Activated T-helper 1 cell treated with anti-CD3 and anti-CD28 coated beads, Interleukin-12 subunit alpha, Interleukin-12 subunit beta, Interleukin-2, Interleukin-4 antibody, amounts not matched to agents 30 ng/mL and 10 ng/mL and 1 ng/mL, durations not matched to agents 14 hours and 24 hours and 36 hours (primary cell): Measurements from ENCODE around the gene TMEM123. TPM values are rescaled to one million over a fixed set of nuclear protein-coding genes. Genes with fewer than 3 reads are reported as not detected.

Experiments used
- DNase-seq: peaks from one replicate; pipeline ENCODE4 v3.0.0; 2021; ENCODE audit warnings: low spot score
- H3K27ac Mint-ChIP-seq: one replicate; pipeline ENCODE4 v1.8.0; 2021; ENCODE audit warnings: mild to moderate bottlenecking, mixed read lengths
- H3K27me3 Mint-ChIP-seq: one replicate; pipeline ENCODE4 v1.8.0; 2022; ENCODE audit warnings: mild to moderate bottlenecking, moderate library complexity, mixed read lengths; ENCODE audit not compliant: insufficient read depth
- H3K36me3 Mint-ChIP-seq: one replicate; pipeline ENCODE4 v1.8.0; 2021; ENCODE audit warnings: low read depth, mixed read lengths
- H3K4me1 Mint-ChIP-seq: one replicate; pipeline ENCODE4 v1.8.0; 2021; ENCODE audit warnings: low read depth, mixed read lengths
- H3K4me3 Mint-ChIP-seq: one replicate; pipeline ENCODE4 v1.8.0; 2021; ENCODE audit warnings: mild to moderate bottlenecking, moderate library complexity, mixed read lengths
- H3K9me3 Mint-ChIP-seq: one replicate; pipeline ENCODE4 v1.8.0; 2021; ENCODE audit warnings: mixed read lengths
- intact Hi-C: fragments of 100-400 bp; cut with micrococcal nuclease; formaldehyde crosslinking; loops from one replicate; pipeline ENCODE4 v1.15.1; 2024
- total RNA-seq: library from RNA; stranded (reverse); gene quantifications from 2 replicates; pipeline ENCODE4 v1.2.3, GENCODE V29; 2022

TMEM123 gene
- total RNA-seq, 1 donor from 2014 or later, result 231 TPM

GRCh38 chr11:102486584-102486983, 34.0 kb upstream of the TMEM123 start:
- H3K4me1 Mint-ChIP-seq, result peaks cover 34% of the 10 kb centered on the region
- no peaks in the 10 kb centered on the region for H3K9me3 Mint-ChIP-seq
- no peak overlapping the region for H3K4me3 Mint-ChIP-seq
- H3K27me3 Mint-ChIP-seq, result peaks cover 2% of the 10 kb centered on the region
- no peak for DNase-seq
- H3K36me3 Mint-ChIP-seq, result no peaks in the 10 kb centered on the region
- H3K27ac Mint-ChIP-seq, result no peak overlapping the region
- intact Hi-C loops, result no loop called here

DNA sequence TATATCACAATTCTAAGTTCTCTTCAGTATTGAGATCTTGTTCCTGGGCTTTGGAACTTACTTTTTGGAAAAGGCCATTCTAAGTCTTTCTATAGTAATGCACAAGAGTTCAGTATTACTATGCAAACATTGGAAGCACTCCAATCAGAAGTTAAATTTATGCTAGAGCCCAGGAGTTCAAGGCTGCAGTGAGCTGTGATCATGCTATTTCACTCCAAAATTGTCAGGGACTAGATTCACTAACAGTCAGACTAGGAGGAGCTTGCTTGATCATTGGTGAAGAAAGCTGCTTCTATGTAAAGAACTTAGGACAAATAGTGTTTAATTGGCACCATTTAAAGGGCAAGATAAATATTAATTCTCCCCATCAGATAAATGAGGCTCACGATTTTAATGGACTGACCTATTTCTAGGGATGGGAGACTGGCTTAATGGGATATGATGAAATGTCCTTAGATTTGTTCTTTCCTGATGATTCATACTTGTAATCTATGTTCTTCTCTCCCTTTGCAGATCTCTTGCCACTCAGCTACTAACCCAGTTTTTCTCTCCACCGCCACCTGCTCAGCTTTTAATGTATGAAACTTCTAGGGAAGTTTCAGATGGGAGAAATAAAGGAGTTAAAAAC, 32.6 kb upstream of the TMEM123 start:
- intact Hi-C loops, result no loop called here
- peaks cover 30% of the 10 kb centered on the region for H3K4me1 Mint-ChIP-seq
- H3K4me3 Mint-ChIP-seq, result no peak overlapping the region
- no peak for DNase-seq
- no peak overlapping the region for H3K27ac Mint-ChIP-seq
- H3K9me3 Mint-ChIP-seq, result no peaks in the 10 kb centered on the region
- H3K36me3 Mint-ChIP-seq, result no peaks in the 10 kb centered on the region
- peaks cover 2% of the 10 kb centered on the region for H3K27me3 Mint-ChIP-seq

GRCh38 chr11:102482433-102482832, 29.9 kb upstream of the TMEM123 start:
- no peak overlapping the region for H3K4me3 Mint-ChIP-seq
- intact Hi-C loops, result no loop called here
- DNase-seq, result no peak
- no peak overlapping the region for H3K27ac Mint-ChIP-seq
- peaks cover 2% of the 10 kb centered on the region for H3K27me3 Mint-ChIP-seq
- H3K9me3 Mint-ChIP-seq, result no peaks in the 10 kb centered on the region
- peaks cover 28% of the 10 kb centered on the region for H3K4me1 Mint-ChIP-seq
- H3K36me3 Mint-ChIP-seq, result no peaks in the 10 kb centered on the region

GRCh38 chr11:102479733-102480132, 27.2 kb upstream of the TMEM123 start:
- H3K27ac Mint-ChIP-seq, result no peak overlapping the region
- intact Hi-C loops, result no loop called here
- no peak for DNase-seq

GRCh38 chr11:102478673-102479299, 26.2 kb upstream of the TMEM123 start:
- no peaks in the 10 kb centered on the region for H3K27me3 Mint-ChIP-seq
- no peak overlapping the region for H3K4me3 Mint-ChIP-seq
- H3K36me3 Mint-ChIP-seq, result no peaks in the 10 kb centered on the region
- H3K9me3 Mint-ChIP-seq, result no peaks in the 10 kb centered on the region
- no peak for DNase-seq
- peaks cover 48% of the 10 kb centered on the region for H3K4me1 Mint-ChIP-seq
- no peak overlapping the region for H3K27ac Mint-ChIP-seq
- intact Hi-C loops, result no loop called here

More at GRCh38 chr11:102479733-102480132, 27.2 kb upstream of the TMEM123 start:
- peaks cover 2% of the 10 kb centered on the region for H3K27me3 Mint-ChIP-seq
- H3K4me1 Mint-ChIP-seq, result peaks cover 39% of the 10 kb centered on the region
- no peak overlapping the region for H3K4me3 Mint-ChIP-seq
- H3K36me3 Mint-ChIP-seq, result no peaks in the 10 kb centered on the region
- no peaks in the 10 kb centered on the region for H3K9me3 Mint-ChIP-seq

- Mint-ChIP-seq H3K4me3 (peak overlapping the region; percentile 40), H3K36me3 (peaks cover 5% of the 10 kb centered on the region), H3K27ac (peak overlapping the region; percentile 88), H3K4me1 (peaks cover 64% of the 10 kb centered on the region), H3K9me3 (no peaks in the 10 kb centered on the region), H3K27me3 (peaks cover 2% of the 10 kb centered on the region)
- no peak for DNase-seq
- intact Hi-C loops, result loop anchor here (1.0 kb wide), 2 partner anchors 8 to 18 kb away; no protein-coding TSS in a partner anchor
These were observed 24.2 kb upstream of the TMEM123 start for GRCh38 chr11:102476812-102477211.

DNA sequence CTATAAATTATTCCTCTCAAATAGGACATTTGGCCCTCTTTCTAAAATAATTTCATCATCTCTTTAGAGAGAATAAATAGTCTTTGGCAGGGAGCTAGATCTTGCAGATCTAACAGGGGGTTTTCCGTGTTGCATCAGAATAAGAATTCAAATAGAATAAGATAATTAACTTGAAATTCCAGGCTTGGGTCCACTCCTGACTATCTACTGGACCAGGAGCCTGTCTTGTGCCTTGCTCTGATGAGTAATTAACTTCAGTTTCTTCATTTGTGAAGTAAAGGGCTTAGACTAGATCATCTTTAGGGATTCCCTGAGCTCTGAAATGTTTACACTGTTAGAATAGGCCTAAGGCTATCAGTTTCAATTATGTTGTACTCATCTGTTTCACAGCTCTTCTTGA, 23.5 kb upstream of the TMEM123 start:
- peak overlapping the region; percentile 88 for H3K27ac Mint-ChIP-seq
- intact Hi-C loops, result loop anchor here (1.0 kb wide), 1 partner anchor 19 kb away; no protein-coding TSS in a partner anchor
- no peak for DNase-seq
- peaks cover 71% of the 10 kb centered on the region for H3K4me1 Mint-ChIP-seq
- peaks cover 5% of the 10 kb centered on the region for H3K36me3 Mint-ChIP-seq
- H3K27me3 Mint-ChIP-seq, result peaks cover 2% of the 10 kb centered on the region
- H3K4me3 Mint-ChIP-seq, result no peak overlapping the region
- H3K9me3 Mint-ChIP-seq, result no peaks in the 10 kb centered on the region

DNA sequence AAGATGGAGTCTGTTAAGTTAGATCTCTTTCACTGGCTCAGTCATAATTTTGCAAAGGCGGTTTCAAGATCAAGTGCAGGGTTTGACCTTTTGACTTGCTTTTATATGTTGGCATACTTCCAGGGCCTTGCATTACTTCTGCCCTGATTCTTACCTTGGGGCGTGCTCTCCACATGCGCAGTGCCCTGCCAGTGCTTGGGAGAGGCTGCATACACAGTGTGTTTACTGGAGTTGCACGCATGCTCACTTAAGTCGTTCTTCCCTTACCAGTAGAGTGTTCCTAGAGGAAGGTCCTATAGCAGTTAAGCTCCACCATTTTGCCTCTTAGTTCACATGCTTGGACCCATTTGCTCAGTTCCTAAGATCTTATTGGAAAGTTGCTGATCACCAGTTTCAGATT, 21.0 kb upstream of the TMEM123 start:
- Mint-ChIP-seq H3K36me3 (peaks cover 5% of the 10 kb centered on the region), H3K27ac (no peak overlapping the region), H3K27me3 (peaks cover 2% of the 10 kb centered on the region), H3K4me3 (no peak overlapping the region), H3K9me3 (no peaks in the 10 kb centered on the region), H3K4me1 (peaks cover 86% of the 10 kb centered on the region)
- no peak for DNase-seq
- intact Hi-C loops, result no loop called here

DNA sequence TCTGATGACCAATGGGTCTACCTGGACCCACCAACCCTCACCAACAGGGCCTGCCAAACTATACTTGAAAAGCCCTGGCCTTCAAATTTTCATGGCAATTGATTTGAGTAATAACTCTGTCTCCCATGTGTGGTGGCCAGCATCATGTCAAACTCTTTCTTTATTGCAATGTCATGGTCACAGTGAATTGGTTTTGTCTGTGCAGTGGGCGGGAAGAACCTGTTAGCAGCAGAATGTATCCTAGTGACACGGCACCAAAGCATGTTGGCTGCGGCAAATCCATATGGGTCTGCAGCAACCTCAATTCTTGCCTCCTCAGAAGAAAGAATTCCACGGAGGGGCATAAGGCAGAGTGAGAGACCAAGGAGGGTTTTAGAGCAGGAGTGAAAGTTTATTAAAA, 19.6 kb upstream of the TMEM123 start:
- H3K27me3 Mint-ChIP-seq, result peaks cover 2% of the 10 kb centered on the region
- H3K4me1 Mint-ChIP-seq, result peaks cover 86% of the 10 kb centered on the region
- intact Hi-C loops, result no loop called here
- H3K36me3 Mint-ChIP-seq, result peaks cover 5% of the 10 kb centered on the region
- H3K9me3 Mint-ChIP-seq, result no peaks in the 10 kb centered on the region
- H3K27ac Mint-ChIP-seq, result no peak overlapping the region
- H3K4me3 Mint-ChIP-seq, result no peak overlapping the region
- no peak for DNase-seq

DNA sequence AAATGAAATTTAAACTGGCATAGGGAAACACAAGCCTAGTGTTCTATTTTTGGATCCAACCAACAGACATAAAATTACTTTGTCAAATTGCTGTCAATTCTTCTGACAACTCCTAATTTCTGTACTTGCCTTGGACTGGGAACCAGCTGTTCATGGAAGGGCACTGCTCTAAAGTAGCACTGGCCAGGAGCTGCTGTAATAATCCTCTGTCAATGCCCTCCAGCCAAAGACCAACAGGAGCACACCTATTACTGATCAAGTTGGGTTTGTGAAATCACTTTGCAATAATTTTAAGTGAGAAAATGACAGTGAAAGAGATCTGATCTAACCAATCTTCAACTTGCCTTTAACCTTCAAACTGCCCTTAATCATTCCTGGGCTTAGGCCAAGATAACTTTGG, 18.9 kb upstream of the TMEM123 start:
- H3K9me3 Mint-ChIP-seq, result no peaks in the 10 kb centered on the region
- intact Hi-C loops, result no loop called here
- H3K4me3 Mint-ChIP-seq, result no peak overlapping the region
- H3K27me3 Mint-ChIP-seq, result peaks cover 2% of the 10 kb centered on the region
- no peak overlapping the region for H3K27ac Mint-ChIP-seq
- H3K4me1 Mint-ChIP-seq, result peaks cover 86% of the 10 kb centered on the region
- no peak for DNase-seq
- peaks cover 5% of the 10 kb centered on the region for H3K36me3 Mint-ChIP-seq

DNA sequence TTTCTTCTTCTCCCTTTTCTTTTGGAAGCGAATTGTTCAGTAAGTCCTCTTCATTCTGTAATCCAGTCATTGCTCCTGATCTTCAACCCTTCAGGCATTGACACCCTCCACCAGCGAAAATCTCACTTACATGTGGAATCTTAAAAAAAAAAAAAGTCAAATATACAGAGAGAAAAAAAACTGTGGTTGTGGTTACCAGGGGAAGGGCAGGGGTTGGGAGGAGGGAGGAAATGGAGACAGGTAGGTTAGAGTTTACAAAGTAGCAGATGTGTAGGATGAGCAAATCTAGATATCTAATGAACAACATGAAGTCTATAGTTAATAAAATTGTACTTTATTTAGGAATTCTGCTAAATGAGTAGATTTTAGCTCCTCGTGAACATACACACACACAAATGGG, 17.7 kb upstream of the TMEM123 start:
- DNase-seq, result no peak
- Mint-ChIP-seq H3K36me3 (peaks cover 5% of the 10 kb centered on the region), H3K9me3 (no peaks in the 10 kb centered on the region), H3K4me3 (peak overlapping the region; percentile 41), H3K27ac (peak overlapping the region; percentile 20), H3K4me1 (peaks cover 92% of the 10 kb centered on the region), H3K27me3 (peaks cover 2% of the 10 kb centered on the region)
- intact Hi-C loops, result no loop called here

DNA sequence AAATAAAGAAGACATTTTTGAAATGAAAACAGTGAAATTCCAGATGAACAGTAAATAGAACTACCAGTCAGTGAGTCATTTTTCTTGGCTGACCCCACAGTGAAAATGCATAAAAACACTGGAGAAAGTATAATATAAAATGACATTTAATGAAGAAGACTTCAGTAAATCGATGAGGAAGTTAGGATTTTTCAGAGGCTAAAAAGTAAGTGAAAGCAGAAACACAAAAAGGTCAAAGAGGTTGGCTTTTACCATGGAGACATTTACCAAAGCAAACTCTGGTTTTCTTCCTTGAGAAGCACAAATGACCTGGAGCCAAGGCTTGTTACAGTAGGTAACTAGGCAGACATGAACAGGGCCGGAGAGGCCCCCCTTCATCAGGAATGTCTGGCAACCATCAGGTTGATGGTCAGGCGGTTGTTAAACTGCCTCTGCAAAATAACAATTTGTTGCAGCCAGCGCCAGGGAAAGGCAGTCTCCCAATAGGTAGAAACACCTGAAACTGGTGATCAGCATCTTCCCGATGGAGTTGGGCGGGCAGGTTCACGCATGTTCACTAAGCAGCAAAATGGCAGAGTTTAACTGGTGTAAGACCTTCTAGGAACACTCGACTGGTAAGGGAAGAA, 16.7 kb upstream of the TMEM123 start:
- DNase-seq, result no peak
- Mint-ChIP-seq H3K27me3 (peaks cover 2% of the 10 kb centered on the region), H3K4me3 (peak overlapping the region; percentile 1), H3K27ac (peak overlapping the region; percentile 4), H3K36me3 (peaks cover 5% of the 10 kb centered on the region), H3K4me1 (peaks cover 93% of the 10 kb centered on the region), H3K9me3 (no peaks in the 10 kb centered on the region)
- intact Hi-C loops, result loop anchor here (1.0 kb wide), 1 partner anchor 8 kb away; no protein-coding TSS in a partner anchor

GRCh38 chr11:102468616-102469195, 16.1 kb upstream of the TMEM123 start:
- no peaks in the 10 kb centered on the region for H3K9me3 Mint-ChIP-seq
- intact Hi-C loops, result loop anchor here (1.0 kb wide), 1 partner anchor 9 kb away; no protein-coding TSS in a partner anchor
- H3K27me3 Mint-ChIP-seq, result peaks cover 2% of the 10 kb centered on the region
- H3K4me3 Mint-ChIP-seq, result peak overlapping the region; percentile 1
- peaks cover 5% of the 10 kb centered on the region for H3K36me3 Mint-ChIP-seq
- peaks cover 87% of the 10 kb centered on the region for H3K4me1 Mint-ChIP-seq
- H3K27ac Mint-ChIP-seq, result peak overlapping the region; percentile 4
- DNase-seq, result no peak
